Fibroblast of the aortic adventitia (primary cell): ENCODE measurements around the gene RTN1. TPM values are rescaled to one million over a fixed set of nuclear protein-coding genes. Genes with fewer than 3 reads are reported as not detected.

Experiments
- DNase-seq: peaks from one replicate; pipeline ENCODE4 v3.0.0-alpha.2; 2010; ENCODE audit warnings: low read depth
- H3K4me3 ChIP-seq: 2 replicates; pipeline ENCODE4 v1.5.1; 2011; ENCODE audit warnings: low read depth, mild to moderate bottlenecking, control low read depth, low read length, moderate library complexity
- total RNA-seq: library from RNA; depleted of rRNA; stranded (reverse); fragments of >200 nt; gene quantifications from 2 replicates; pipeline ENCODE4 v1.2.3, GENCODE V29; 2012; ENCODE audit warnings: low replicate concordance
- TF ChIP-seq, protein P1 (sequence below): IDR thresholded peaks from 2 replicates; pipeline ENCODE4 v1.5.1; 2011; ENCODE audit warnings: mild to moderate bottlenecking, low read length, control low read depth, inconsistent platforms; ENCODE audit not compliant: insufficient read depth

The RTN1 gene
- total RNA-seq, 1 donor: 0.27 TPM

DNA sequence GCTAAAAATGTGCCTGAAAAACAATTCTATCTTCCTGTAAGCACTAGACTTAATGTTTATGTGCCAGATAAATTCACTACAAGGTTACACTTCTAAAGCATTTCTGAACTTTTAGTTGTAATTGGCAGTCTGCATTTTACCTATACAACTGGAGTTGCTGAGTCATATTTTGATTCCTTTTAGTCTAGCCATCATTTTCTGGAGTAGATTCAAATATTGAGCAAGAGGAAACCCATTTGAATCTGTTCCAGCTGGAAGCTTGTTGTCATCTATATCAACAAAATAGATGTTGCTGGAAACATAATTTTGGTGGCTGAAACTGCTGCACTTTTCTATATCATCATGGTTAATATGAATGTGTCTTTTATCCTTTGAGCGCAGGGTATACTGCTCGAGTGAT is 171.8 kb downstream of the RTN1 start:
- DNase-seq: peak; percentile 39
- H3K4me3 ChIP-seq: no peak overlapping the region
- TF ChIP-seq, protein P1, sequence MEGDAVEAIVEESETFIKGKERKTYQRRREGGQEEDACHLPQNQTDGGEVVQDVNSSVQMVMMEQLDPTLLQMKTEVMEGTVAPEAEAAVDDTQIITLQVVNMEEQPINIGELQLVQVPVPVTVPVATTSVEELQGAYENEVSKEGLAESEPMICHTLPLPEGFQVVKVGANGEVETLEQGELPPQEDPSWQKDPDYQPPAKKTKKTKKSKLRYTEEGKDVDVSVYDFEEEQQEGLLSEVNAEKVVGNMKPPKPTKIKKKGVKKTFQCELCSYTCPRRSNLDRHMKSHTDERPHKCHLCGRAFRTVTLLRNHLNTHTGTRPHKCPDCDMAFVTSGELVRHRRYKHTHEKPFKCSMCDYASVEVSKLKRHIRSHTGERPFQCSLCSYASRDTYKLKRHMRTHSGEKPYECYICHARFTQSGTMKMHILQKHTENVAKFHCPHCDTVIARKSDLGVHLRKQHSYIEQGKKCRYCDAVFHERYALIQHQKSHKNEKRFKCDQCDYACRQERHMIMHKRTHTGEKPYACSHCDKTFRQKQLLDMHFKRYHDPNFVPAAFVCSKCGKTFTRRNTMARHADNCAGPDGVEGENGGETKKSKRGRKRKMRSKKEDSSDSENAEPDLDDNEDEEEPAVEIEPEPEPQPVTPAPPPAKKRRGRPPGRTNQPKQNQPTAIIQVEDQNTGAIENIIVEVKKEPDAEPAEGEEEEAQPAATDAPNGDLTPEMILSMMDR: no peak

DNA sequence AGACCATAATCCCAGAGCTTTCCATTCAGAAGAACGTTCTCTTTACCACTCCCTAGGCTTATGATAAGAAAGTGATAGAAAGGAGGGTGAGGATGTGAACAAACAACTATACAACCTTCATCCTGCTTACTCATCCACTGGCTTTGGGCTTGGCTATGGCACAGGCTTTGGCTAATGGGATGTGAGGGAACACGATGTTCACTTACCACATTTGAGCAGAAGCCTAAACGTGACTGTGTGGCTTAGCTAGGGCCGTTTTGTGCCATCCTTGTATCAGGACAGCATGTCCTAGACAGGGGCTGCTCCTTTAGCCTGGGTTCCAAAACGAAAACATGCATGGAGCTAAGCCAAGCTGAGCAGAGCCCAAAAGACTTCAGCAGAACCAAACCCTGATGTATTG is 175.4 kb downstream of the RTN1 start:
- TF ChIP-seq, protein P1: no peak
- DNase-seq: no peak
- H3K4me3 ChIP-seq: no peak overlapping the region

DNA sequence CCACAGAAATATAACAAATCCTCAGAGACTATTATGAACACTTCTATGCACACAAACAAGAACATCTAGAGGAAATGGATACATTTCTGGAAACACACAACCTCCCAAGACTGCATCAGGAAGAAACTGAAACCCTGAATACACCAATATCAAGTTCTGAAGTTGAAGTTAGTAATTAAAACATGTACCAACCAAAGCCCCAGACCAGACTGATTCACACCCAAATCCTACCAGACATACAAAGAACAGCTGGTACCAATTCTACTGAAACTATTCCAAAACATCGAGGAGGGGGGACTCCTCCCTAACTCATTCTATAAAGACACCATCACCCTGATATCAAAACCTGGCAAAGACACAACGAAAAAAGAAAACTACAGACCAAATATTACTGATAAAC is 179.3 kb downstream of the RTN1 start:
- TF ChIP-seq, protein P1: no peak
- H3K4me3 ChIP-seq: no peak overlapping the region
- DNase-seq: no peak

DNA sequence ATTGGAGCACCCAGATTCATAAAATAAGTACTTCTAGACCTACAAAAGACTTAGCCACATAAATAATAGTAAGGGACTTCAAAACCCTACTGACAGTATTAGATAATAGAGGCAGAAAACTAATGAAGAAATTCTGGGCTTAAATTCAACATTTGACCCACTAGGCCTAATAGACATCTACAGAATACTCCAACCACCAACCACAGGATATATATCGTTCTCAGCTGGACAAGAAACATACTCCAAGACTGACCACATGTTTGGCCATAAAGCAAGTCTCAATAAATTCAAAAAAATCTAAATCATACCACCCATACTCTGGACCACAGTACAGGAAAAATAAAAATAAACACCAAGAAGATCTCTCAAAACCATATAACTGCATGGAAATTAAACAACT is 180.2 kb downstream of the RTN1 start:
- TF ChIP-seq, protein P1: no peak
- H3K4me3 ChIP-seq: no peak overlapping the region
- DNase-seq: no peak

DNA sequence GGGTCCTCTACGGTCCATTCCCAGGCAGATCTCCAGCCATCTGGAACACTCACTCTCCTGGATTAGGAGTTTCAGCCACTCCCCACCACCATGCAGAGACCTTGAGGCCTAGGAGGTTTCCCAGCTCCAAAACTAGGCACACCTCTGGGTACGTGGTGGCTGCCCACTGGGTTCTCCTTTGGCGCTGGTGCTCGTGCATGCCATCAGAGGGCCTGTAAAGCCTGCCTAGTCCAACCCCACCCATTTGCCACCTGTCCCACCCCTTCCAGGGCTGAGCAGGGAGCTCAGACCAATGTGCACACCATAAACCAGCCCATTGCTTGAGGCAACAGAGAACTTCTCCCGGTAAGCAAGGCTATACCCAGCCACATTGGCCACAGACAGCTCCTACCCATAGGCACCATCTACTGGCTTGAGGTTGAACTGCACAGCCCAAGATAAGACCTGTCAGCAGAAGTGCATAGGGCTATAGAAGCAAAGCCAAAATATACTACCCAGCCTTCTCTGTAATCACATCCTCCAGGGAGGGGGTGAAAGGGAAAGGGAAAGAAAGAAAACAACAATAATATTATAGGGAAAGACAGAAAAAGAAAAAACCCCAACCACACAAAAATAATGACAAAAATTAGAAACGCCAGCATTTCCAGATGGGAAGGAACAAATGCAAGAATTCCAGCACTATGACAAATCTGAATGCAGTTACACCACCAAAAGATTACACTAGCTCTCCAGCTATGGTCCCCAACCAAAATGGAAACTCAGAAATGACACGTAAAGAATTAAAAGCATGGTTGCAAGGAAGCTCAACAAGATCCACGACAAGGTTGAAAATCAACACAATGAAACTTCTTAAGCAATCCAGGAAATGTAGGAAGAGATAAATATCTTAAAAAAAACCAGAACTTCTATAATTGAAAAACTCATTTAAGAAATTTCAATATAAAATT is 182.1 kb downstream of the RTN1 start:
- no peak overlapping the region for H3K4me3 ChIP-seq
- TF ChIP-seq, protein P1: peak; percentile 96
- DNase-seq: peak; percentile 68

DNA sequence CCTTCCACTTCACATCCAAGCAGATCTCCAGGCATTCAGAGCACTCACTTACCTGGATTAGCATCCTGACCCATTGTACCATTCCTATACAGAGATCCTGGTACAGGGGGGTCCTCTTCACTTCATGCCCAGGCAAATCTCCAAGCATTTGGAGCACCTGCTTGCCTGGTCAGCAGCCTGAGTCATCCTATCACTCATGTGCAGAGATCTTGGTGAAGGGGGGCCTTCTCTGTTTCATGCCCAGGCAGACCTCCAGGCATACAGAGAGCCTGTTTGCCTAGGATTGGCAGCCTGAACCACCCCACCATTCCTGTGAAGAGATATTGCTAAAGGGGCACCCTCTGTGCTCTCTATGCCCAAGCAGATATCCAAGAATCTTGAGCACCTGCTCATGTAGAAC is 182.9 kb downstream of the RTN1 start:
- TF ChIP-seq, protein P1: no peak
- no peak for DNase-seq
- H3K4me3 ChIP-seq: no peak overlapping the region
